Endothelial cell of hepatic sinusoid (primary cell): Measurements from ENCODE around the gene ZNF652.

Source experiments
- in situ Hi-C: cut with HindIII; loops from 2 replicates; pipeline ENCODE4 v1.10.0; 2017; ENCODE audit warnings: low sequenced_read_pairs

The ZNF652 gene

GRCh38 chr17:49360796-49361128, 1.3 kb downstream of the ZNF652 start:
- in situ Hi-C loops: no loop called here

GRCh38 chr17:49359990-49360795, 1.9 kb downstream of the ZNF652 start:
- in situ Hi-C loops: no loop called here

- in situ Hi-C loops: no loop called here
Measured at GRCh38 chr17:49358641-49359247, 3.3 kb downstream of the ZNF652 start.

GRCh38 chr17:49357516-49357915, 4.5 kb downstream of the ZNF652 start:
- in situ Hi-C loops: no loop called here

- in situ Hi-C loops: no loop called here
Measured at GRCh38 chr17:49356320-49356719, 5.7 kb downstream of the ZNF652 start.

- in situ Hi-C loops: no loop called here
Measured at GRCh38 chr17:49353607-49354006, 8.4 kb downstream of the ZNF652 start.

- in situ Hi-C loops: no loop called here
Measured at GRCh38 chr17:49352587-49353154, 9.4 kb downstream of the ZNF652 start.

- in situ Hi-C loops: no loop called here
Measured at GRCh38 chr17:49351572-49352140, 10.4 kb downstream of the ZNF652 start.

- in situ Hi-C loops: no loop called here
Measured at GRCh38 chr17:49349541-49349940, 12.5 kb downstream of the ZNF652 start.

- in situ Hi-C loops: no loop called here
Measured at GRCh38 chr17:49344914-49345313, 17.1 kb downstream of the ZNF652 start.

GRCh38 chr17:49343273-49343672, 18.8 kb downstream of the ZNF652 start:
- in situ Hi-C loops: no loop called here

- in situ Hi-C loops: no loop called here
Measured at GRCh38 chr17:49342575-49342936, 19.5 kb downstream of the ZNF652 start.

- in situ Hi-C loops: no loop called here
Measured at GRCh38 chr17:49341356-49341755, 20.7 kb downstream of the ZNF652 start.

GRCh38 chr17:49339354-49339753, 22.7 kb downstream of the ZNF652 start:
- in situ Hi-C loops: no loop called here

GRCh38 chr17:49338883-49339282, 23.2 kb downstream of the ZNF652 start:
- in situ Hi-C loops: no loop called here

GRCh38 chr17:49337884-49338283, 24.2 kb downstream of the ZNF652 start:
- in situ Hi-C loops: no loop called here

GRCh38 chr17:49334744-49335512, 27.1 kb downstream of the ZNF652 start:
- in situ Hi-C loops: no loop called here

GRCh38 chr17:49333804-49334203, 28.2 kb downstream of the ZNF652 start:
- in situ Hi-C loops: no loop called here

- in situ Hi-C loops: no loop called here
Measured at GRCh38 chr17:49327835-49328784, 33.9 kb downstream of the ZNF652 start.

GRCh38 chr17:49325980-49326379, 36.1 kb downstream of the ZNF652 start:
- in situ Hi-C loops: no loop called here
